Progenitor cell of endocrine pancreas (in vitro differentiated cells): ENCODE measurements around the gene ATP1A2. TPM values are rescaled to one million over a fixed set of nuclear protein-coding genes. Genes with fewer than 3 reads are reported as not detected.
"Not testable (repeated sequence)": the region's sequence is repeated elsewhere in the genome, so short reads cannot be mapped to it uniquely, and the experiment has no call there.

Source experiments
- DNase-seq: peaks from one replicate; pipeline ENCODE4 v3.0.0; 2021; ENCODE audit warnings: low spot score; ENCODE audit not compliant: unreplicated experiment
- H3K27ac Mint-ChIP-seq: 2 replicates; pipeline ENCODE4 v1.8.0; 2021; ENCODE audit warnings: mild to moderate bottlenecking, moderate library complexity, mixed read lengths
- H3K27me3 Mint-ChIP-seq: 2 replicates; pipeline ENCODE4 v1.8.0; 2021; ENCODE audit warnings: mixed read lengths
- H3K36me3 Mint-ChIP-seq: 2 replicates; pipeline ENCODE4 v1.8.0; 2022; ENCODE audit warnings: mixed read lengths; ENCODE audit not compliant: insufficient read depth
- H3K4me1 Mint-ChIP-seq: 2 replicates; pipeline ENCODE4 v1.8.0; 2021; ENCODE audit warnings: low read depth, mixed read lengths
- H3K4me3 Mint-ChIP-seq: 2 replicates; pipeline ENCODE4 v1.8.0; 2021; ENCODE audit warnings: low read depth, mild to moderate bottlenecking, moderate library complexity, mixed read lengths
- H3K9me3 Mint-ChIP-seq: 2 replicates; pipeline ENCODE4 v1.8.0; 2021; ENCODE audit warnings: low read depth, mixed read lengths
- CTCF ChIP-seq: fragments of 200-600 bp; sonication (generic); IDR thresholded peaks from one replicate; pipeline ENCODE4 v1.5.0; 2021; ENCODE audit warnings: antibody characterized with exemption, mild to moderate bottlenecking; ENCODE audit not compliant: unreplicated experiment
- total RNA-seq: library from RNA; stranded (reverse); gene quantifications from 2 replicates; pipeline ENCODE4 v1.2.1, GENCODE V29; 2021

Gene ATP1A2
- total RNA-seq, 1 donor from 2014 or later, result not detected

- Mint-ChIP-seq H3K27ac (no peak overlapping the region), H3K27me3 (peaks cover 38% of the 10 kb centered on the region), H3K4me1 (peaks cover 9% of the 10 kb centered on the region), H3K9me3 (no peaks in the 10 kb centered on the region), H3K36me3 (no peaks in the 10 kb centered on the region), H3K4me3 (no peak overlapping the region)
- TF ChIP-seq CTCF, result no peak
- no peak for DNase-seq
Observed at GRCh38 chr1:160109686-160110085, 5.9 kb upstream of the ATP1A2 start.

GRCh38 chr1:160111462-160111861 lies 4.1 kb upstream of the ATP1A2 start:
- not testable (repeated sequence) for DNase-seq, H3K36me3 Mint-ChIP-seq, H3K9me3 Mint-ChIP-seq, H3K4me3 Mint-ChIP-seq, H3K4me1 Mint-ChIP-seq, H3K27ac Mint-ChIP-seq
- H3K27me3 Mint-ChIP-seq, result peaks cover 40% of the 10 kb centered on the region

GRCh38 chr1:160112357-160112756 lies 3.2 kb upstream of the ATP1A2 start:
- H3K27ac Mint-ChIP-seq, result no peak overlapping the region
- no peaks in the 10 kb centered on the region for H3K36me3 Mint-ChIP-seq
- H3K9me3 Mint-ChIP-seq, result no peaks in the 10 kb centered on the region
- H3K4me3 Mint-ChIP-seq, result no peak overlapping the region
- DNase-seq, result no peak
- H3K27me3 Mint-ChIP-seq, result peaks cover 43% of the 10 kb centered on the region
- no peak for TF ChIP-seq CTCF
- peaks cover 9% of the 10 kb centered on the region for H3K4me1 Mint-ChIP-seq

GRCh38 chr1:160113407-160113806 lies 2.2 kb upstream of the ATP1A2 start:
- Mint-ChIP-seq H3K27me3 (peaks cover 48% of the 10 kb centered on the region), H3K9me3 (no peaks in the 10 kb centered on the region), H3K4me1 (peaks cover 11% of the 10 kb centered on the region), H3K36me3 (no peaks in the 10 kb centered on the region), H3K4me3 (no peak overlapping the region), H3K27ac (no peak overlapping the region)
- peak; percentile 24 for TF ChIP-seq CTCF
- no peak for DNase-seq

- TF ChIP-seq CTCF, result no peak
- no peak for DNase-seq
- H3K36me3 Mint-ChIP-seq, result no peaks in the 10 kb centered on the region
- no peak overlapping the region for H3K4me3 Mint-ChIP-seq
- H3K27ac Mint-ChIP-seq, result no peak overlapping the region
- peaks cover 48% of the 10 kb centered on the region for H3K27me3 Mint-ChIP-seq
- H3K4me1 Mint-ChIP-seq, result peaks cover 6% of the 10 kb centered on the region
- no peaks in the 10 kb centered on the region for H3K9me3 Mint-ChIP-seq
Observed at GRCh38 chr1:160114085-160114484, 1.5 kb upstream of the ATP1A2 start.

- no peak overlapping the region for H3K4me3 Mint-ChIP-seq
- no peaks in the 10 kb centered on the region for H3K9me3 Mint-ChIP-seq
- no peak for DNase-seq
- H3K36me3 Mint-ChIP-seq, result no peaks in the 10 kb centered on the region
- H3K27ac Mint-ChIP-seq, result no peak overlapping the region
- no peak for TF ChIP-seq CTCF
- H3K27me3 Mint-ChIP-seq, result peaks cover 48% of the 10 kb centered on the region
- H3K4me1 Mint-ChIP-seq, result peaks cover 2% of the 10 kb centered on the region
Observed at GRCh38 chr1:160116283-160117147, 956 bp downstream of the ATP1A2 start.
